Upper lobe of left lung (tissue), 4 donors: ENCODE data around the gene SGMS1.

Experiments used
- CTCF ChIP-seq, 6 experiments: fragments of 450-650 bp in 4 of 6; fragments of 200-600 bp in 2 of 6; sonication (generic) in 2 of 6; IDR thresholded peaks; one replicate each; pipeline ENCODE4 v1.5.1; 2016 to 2019; ENCODE audit warnings: antibody characterized with exemption in 6 of 6
- EP300 ChIP-seq, 4 donors: sonication (generic); formaldehyde crosslinking; IDR thresholded peaks; one replicate each; pipeline ENCODE4 v1.5.1; 2017; ENCODE audit warnings: antibody characterized with exemption in 4 of 4, control low read depth in 2 of 4
- POLR2AphosphoS5 ChIP-seq, 2 donors: sonication (generic); formaldehyde crosslinking; IDR thresholded peaks; one replicate each; pipeline ENCODE4 v1.5.1; 2017; ENCODE audit warnings: antibody characterized with exemption in 2 of 2

- TF ChIP-seq EP300 (IDR thresholded peaks at IDR 0.05) (no peak), CTCF (IDR thresholded peaks at IDR 0.05) (no peak), POLR2AphosphoS5 (IDR thresholded peaks at IDR 0.05) (no peak)
These were observed 44.8 kb downstream of the SGMS1 start for GRCh38 chr10:50578949-50579348.
